ENCODE results near the gene DUSP5.

DUSP5 gene

DNA sequence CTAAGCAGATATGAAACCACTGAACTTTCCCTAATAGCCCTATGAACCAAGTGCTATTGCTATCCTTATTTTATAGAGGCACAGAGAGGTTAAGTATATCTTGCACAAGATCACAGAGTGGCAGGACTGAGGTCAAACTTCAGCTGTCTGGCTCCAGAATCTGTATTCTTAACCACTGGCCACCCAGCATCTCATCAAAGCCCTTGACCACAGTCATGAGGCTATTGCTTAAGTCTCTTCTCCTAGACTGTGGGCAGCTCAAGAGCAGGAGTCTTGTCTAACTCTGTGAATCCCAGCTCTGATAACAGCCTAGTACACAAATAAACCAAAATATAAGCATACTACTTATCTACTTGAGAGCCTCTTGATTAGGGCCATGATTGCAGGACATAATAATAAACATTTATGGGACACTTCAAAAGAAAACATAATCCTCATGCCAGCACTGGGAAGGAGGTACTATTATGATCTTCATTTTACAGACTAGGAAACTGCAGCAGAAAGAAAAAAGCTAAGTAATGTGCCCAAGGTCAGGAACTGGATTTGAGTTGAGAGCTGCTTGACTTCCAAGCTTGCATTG lies 47.3 kb downstream of the DUSP5 start:
- Histone ChIP-seq H3K27ac (ENCODE audit: low read depth, low read length) (no peak overlapping the region), H3K9me3 (ENCODE audit: low read length) (no peaks in the 10 kb centered on the region), H3K4me3 (ENCODE audit: low read depth in 1 of 2, low read length in 2 of 2) (no peak overlapping the region), H3K9ac (ENCODE audit: low read length) (no peak overlapping the region), H3K4me1 (ENCODE audit: insufficient read depth, low read length) (no peaks in the 10 kb centered on the region), H3K36me3 (ENCODE audit: insufficient read depth, low read length) (no peaks in the 10 kb centered on the region), H3K27me3 (ENCODE audit: control insufficient read depth in 1 of 2, insufficient read depth in 2 of 2, low read length in 2 of 2) (no peaks in the 10 kb centered on the region)

DNA sequence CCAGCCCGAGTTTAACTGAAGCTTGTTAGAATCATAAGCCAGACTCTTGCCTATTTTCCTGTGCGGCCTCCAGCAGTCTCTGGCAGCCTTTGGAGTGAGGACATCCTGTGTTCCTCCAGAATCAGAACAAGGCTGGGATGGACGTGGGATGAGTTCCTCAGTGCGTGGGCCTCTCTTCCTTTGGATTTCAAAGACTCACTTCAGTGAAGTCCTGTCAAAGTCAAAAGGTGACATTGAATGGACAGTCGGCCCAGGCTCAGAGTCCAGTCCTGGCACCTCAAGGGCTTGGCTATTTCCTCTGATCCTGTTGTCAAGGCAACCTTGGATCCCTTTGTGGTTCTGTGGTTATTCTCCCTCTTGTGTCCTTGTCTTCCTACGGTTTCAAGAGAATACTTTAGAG lies 48.4 kb downstream of the DUSP5 start:
- Histone ChIP-seq H3K4me3 (ENCODE audit: low read depth in 1 of 2, low read length in 2 of 2) (no peak overlapping the region), H3K9ac (ENCODE audit: low read length) (no peak overlapping the region), H3K4me1 (ENCODE audit: insufficient read depth, low read length) (no peaks in the 10 kb centered on the region), H3K27me3 (ENCODE audit: control insufficient read depth in 1 of 2, insufficient read depth in 2 of 2, low read length in 2 of 2) (no peaks in the 10 kb centered on the region), H3K27ac (ENCODE audit: low read depth, low read length) (no peak overlapping the region), H3K36me3 (ENCODE audit: insufficient read depth, low read length) (no peaks in the 10 kb centered on the region), H3K9me3 (ENCODE audit: low read length) (no peaks in the 10 kb centered on the region)

DNA sequence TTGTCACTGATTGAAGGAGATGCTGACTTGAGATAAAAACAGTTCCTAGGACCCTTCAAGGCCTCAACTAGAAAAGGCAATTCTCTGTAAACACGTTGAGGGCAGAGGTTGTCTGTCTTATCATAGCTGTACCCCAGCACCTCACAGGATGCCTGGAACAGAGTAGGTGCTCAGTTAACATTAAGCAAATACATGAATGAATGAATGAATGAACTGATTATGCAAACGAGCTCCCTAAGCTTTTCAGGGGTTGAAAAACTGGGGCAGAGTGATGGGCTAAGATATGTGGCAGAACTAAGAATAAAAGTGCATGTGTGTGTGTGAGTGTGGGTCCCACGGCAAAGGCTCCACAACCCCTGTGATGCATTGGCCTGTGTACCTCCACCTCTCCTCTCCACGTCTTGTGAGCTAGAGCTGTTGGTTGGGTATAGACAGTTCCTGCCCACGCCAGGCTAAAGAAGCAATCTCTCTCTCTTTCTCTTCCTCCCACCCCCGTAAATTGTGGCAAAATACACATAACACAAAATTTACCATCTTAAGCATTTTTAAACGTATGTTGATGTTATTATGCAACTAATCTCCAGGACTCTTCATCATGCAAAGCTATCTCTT lies 48.9 kb downstream of the DUSP5 start:
- Histone ChIP-seq H3K4me1 (ENCODE audit: insufficient read depth, low read length) (no peaks in the 10 kb centered on the region), H3K4me3 (ENCODE audit: low read depth in 1 of 2, low read length in 2 of 2) (no peak overlapping the region), H3K9me3 (ENCODE audit: low read length) (no peaks in the 10 kb centered on the region), H3K27me3 (ENCODE audit: control insufficient read depth in 1 of 2, insufficient read depth in 2 of 2, low read length in 2 of 2) (no peaks in the 10 kb centered on the region), H3K27ac (ENCODE audit: low read depth, low read length) (no peak overlapping the region), H3K36me3 (ENCODE audit: insufficient read depth, low read length) (no peaks in the 10 kb centered on the region), H3K9ac (ENCODE audit: low read length) (no peak overlapping the region)

DNA sequence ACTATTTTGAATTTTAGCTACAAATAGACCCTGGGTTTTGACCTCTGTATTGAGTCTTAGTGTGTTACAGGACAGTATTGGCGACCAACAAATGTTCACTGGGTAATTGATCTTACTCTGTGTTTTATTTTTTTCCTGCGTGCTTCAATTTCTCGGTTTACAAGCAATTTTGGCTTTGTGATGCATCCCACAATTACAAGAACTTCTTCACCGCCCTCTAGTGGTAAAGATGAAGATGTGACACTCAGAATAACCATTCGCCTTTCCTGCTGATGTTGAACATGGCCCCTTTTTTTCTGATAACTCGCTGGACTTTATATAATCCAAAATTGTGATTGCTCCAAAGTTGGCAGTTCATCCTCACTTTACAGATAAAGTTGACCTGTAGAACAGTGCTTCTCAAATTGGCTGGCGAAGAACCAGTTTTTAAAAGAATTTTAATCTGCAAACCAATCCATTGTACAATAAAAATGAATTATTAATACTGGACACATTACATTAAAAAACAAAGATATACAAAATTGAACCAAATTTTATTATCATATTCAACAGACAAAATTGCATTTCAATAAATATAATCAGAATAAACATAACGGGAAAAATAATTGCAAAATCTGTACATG lies 49.5 kb downstream of the DUSP5 start:
- Histone ChIP-seq H3K27me3 (ENCODE audit: control insufficient read depth in 1 of 2, insufficient read depth in 2 of 2, low read length in 2 of 2) (no peaks in the 10 kb centered on the region), H3K9ac (ENCODE audit: low read length) (no peak overlapping the region), H3K27ac (ENCODE audit: low read depth, low read length) (no peak overlapping the region), H3K9me3 (ENCODE audit: low read length) (no peaks in the 10 kb centered on the region), H3K36me3 (ENCODE audit: insufficient read depth, low read length) (no peaks in the 10 kb centered on the region), H3K4me3 (ENCODE audit: low read depth in 1 of 2, low read length in 2 of 2) (no peak overlapping the region), H3K4me1 (ENCODE audit: insufficient read depth, low read length) (no peaks in the 10 kb centered on the region)

DNA sequence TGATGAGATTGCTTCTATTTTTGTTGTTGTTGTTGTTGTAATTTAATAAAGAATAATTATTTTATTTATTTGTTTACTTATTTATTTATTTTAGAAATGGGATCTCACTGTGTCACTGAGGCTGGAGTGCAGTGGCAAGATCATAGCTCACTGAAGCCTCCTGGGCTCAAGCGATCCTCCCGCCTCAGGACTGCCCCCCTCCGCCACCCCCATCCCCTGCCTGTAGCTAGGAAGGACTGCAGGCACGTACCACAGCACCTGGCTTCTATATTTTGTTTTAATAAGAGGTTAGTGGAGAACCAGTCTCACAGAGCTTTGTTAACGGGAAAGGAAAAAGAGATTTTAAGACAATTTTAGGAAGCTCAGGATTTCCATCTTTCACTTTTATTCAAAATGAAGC lies 50.3 kb downstream of the DUSP5 start:
- no peaks in the 10 kb centered on the region for H3K36me3 ChIP-seq (ENCODE audit: insufficient read depth, low read length)
- H3K9me3 ChIP-seq (ENCODE audit: low read length) = no peaks in the 10 kb centered on the region
- H3K27ac ChIP-seq (ENCODE audit: low read depth, low read length) = no peak overlapping the region
- no peaks in the 10 kb centered on the region for H3K4me1 ChIP-seq (ENCODE audit: insufficient read depth, low read length)
- no peak overlapping the region for H3K4me3 ChIP-seq (ENCODE audit: low read depth in 1 of 2, low read length in 2 of 2)
- no peaks in the 10 kb centered on the region for H3K27me3 ChIP-seq (ENCODE audit: control insufficient read depth in 1 of 2, insufficient read depth in 2 of 2, low read length in 2 of 2)
- no peak overlapping the region for H3K9ac ChIP-seq (ENCODE audit: low read length)

DNA sequence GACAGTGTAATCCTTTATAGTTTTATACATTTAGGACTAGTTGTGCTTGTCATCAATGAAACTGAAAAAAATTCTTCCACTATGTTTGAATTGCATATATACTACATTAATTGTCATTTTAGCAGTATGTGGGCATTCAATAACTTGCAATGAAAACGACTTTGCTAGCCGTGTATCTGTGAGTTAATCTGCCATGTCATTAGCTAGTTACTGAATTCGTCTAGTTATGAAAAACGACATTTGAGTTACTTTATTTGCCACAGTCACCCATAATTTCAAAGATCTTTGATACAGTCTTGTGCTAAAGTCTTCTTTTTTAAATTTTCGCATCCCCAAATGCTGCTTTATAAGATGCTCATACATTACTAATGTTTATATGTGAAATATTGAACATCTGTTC lies 51.5 kb downstream of the DUSP5 start:
- Histone ChIP-seq H3K36me3 (ENCODE audit: insufficient read depth, low read length) (no peaks in the 10 kb centered on the region), H3K27ac (ENCODE audit: low read depth, low read length) (no peak overlapping the region), H3K4me1 (ENCODE audit: insufficient read depth, low read length) (no peaks in the 10 kb centered on the region), H3K9ac (ENCODE audit: low read length) (no peak overlapping the region), H3K27me3 (ENCODE audit: control insufficient read depth in 1 of 2, insufficient read depth in 2 of 2, low read length in 2 of 2) (no peaks in the 10 kb centered on the region), H3K4me3 (ENCODE audit: low read depth in 1 of 2, low read length in 2 of 2) (no peak overlapping the region), H3K9me3 (ENCODE audit: low read length) (no peaks in the 10 kb centered on the region)

DNA sequence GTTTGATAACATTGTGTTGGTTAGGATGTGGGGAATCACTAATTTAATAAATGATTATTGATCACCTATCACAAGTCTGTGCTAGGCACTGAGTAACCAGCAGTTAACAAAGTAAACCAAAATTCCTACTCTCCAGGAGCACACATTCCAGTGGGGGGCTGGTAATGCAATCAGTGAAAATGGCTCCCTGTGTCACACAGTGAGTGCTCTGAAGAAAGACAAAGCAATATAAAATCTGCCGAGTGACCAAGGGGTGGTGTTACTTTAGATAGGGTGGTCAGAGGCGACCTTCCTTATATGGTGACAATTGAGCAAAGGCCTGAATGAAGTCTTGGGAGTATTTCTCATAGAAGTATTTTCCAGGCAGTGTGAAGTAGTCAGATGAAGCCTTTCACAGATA lies 56.2 kb downstream of the DUSP5 start:
- Histone ChIP-seq H3K4me3 (ENCODE audit: low read depth in 1 of 2, low read length in 2 of 2) (no peak overlapping the region), H3K4me1 (ENCODE audit: insufficient read depth, low read length) (no peaks in the 10 kb centered on the region), H3K9me3 (ENCODE audit: low read length) (no peaks in the 10 kb centered on the region), H3K27ac (ENCODE audit: low read depth, low read length) (no peak overlapping the region), H3K9ac (ENCODE audit: low read length) (no peak overlapping the region), H3K36me3 (ENCODE audit: insufficient read depth, low read length) (no peaks in the 10 kb centered on the region), H3K27me3 (ENCODE audit: control insufficient read depth in 1 of 2, insufficient read depth in 2 of 2, low read length in 2 of 2) (no peaks in the 10 kb centered on the region)

DNA sequence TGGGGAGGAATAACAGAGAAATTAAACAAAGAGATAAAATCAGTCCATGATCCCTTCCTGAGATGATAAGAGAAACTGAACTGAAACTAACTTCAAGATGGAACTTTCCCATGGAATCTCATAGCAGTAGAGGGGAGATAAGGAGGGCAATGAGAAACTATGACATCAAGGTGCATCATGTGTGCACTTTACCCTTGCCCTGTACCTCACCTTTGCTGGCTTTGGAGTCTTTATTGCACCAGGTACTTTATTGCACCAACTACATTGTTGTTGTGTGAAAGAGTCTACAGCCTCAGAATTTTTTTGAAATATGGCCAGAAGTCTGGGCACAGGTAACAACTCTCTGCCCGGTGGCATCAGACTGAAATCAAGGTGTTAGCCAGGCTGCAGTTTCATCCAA lies 58.6 kb downstream of the DUSP5 start:
- Histone ChIP-seq H3K27me3 (ENCODE audit: control insufficient read depth in 1 of 2, insufficient read depth in 2 of 2, low read length in 2 of 2) (no peaks in the 10 kb centered on the region), H3K27ac (ENCODE audit: low read depth, low read length) (no peak overlapping the region), H3K9me3 (ENCODE audit: low read length) (no peaks in the 10 kb centered on the region), H3K36me3 (ENCODE audit: insufficient read depth, low read length) (no peaks in the 10 kb centered on the region), H3K4me3 (ENCODE audit: low read depth in 1 of 2, low read length in 2 of 2) (no peak overlapping the region), H3K4me1 (ENCODE audit: insufficient read depth, low read length) (no peaks in the 10 kb centered on the region), H3K9ac (ENCODE audit: low read length) (no peak overlapping the region)

DNA sequence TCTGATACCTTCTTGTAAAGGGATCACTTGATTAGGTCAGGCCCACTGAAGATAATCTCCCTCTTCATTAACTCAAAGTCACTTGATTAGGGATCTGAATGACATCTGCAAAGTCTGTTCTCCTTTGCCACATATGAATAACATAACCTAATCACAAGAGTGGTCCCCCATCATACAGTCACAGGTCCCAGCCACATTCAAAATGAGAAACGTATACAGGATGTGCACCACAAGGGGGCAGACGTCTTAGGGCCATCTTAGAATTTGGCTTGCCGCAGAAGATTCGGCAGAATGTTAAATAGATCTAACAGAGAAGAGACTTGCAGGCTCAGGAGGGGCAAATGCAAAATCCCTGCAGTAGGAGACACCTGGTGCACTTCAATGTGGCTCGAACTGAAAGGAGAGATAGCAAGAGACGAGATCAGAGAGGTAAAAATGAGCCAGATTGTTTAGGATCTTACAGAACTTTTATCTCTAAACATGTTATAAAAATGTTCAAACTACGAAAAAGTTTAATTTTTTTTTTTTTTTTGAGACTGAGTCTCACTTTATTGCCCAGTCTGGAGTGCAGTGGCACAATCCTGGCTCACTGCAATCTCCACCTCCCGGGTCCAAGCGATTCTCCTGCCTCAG lies 59.4 kb downstream of the DUSP5 start:
- Histone ChIP-seq H3K9me3 (ENCODE audit: low read length) (no peaks in the 10 kb centered on the region), H3K4me1 (ENCODE audit: insufficient read depth, low read length) (no peaks in the 10 kb centered on the region), H3K27ac (ENCODE audit: low read depth, low read length) (no peak overlapping the region), H3K4me3 (ENCODE audit: low read depth in 1 of 2, low read length in 2 of 2) (no peak overlapping the region), H3K36me3 (ENCODE audit: insufficient read depth, low read length) (no peaks in the 10 kb centered on the region), H3K9ac (ENCODE audit: low read length) (no peak overlapping the region), H3K27me3 (ENCODE audit: control insufficient read depth in 1 of 2, insufficient read depth in 2 of 2, low read length in 2 of 2) (no peaks in the 10 kb centered on the region)

DNA sequence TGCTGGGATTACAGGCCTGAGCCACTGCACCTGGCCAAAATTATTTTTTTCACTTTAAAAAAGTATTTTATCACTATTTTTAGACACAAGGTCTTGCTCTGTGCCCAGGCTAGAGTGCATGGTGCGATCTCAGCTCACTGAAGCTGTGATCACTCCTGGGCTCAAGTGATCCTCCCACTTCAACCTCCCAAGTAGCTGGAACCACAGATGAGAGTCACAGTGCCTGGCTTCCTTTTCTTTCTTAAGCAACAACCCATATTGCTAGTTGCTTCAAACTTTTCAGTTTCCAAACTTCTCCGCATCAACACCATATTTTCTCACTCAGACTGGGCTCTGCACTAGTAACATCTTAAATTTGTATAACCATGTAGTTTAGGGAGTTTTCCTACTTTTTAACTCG lies 60.3 kb downstream of the DUSP5 start:
- no peaks in the 10 kb centered on the region for H3K27me3 ChIP-seq (ENCODE audit: control insufficient read depth in 1 of 2, insufficient read depth in 2 of 2, low read length in 2 of 2)

DNA sequence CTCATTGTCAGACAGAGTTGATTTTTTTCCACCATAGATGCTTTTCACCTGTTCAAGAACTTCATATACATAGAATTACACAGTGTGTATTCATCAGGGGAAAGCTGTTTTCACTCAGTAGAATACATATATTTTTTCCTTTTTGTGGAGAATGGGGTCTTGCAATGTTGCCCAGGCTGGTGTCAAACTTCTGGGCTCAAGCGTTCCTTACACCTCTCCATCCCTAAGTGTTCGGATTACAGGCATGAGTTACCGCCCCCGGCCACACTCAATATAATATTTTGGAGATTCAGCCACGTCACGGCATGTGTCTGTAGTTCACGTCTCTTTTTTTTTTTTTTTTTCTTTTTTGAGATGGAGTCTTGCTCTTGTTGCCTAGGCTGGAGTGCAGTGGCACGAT lies 62.3 kb downstream of the DUSP5 start:
- H3K36me3 ChIP-seq (ENCODE audit: insufficient read depth, low read length) = no peaks in the 10 kb centered on the region
- H3K9ac ChIP-seq (ENCODE audit: low read length) = no peak overlapping the region
- H3K9me3 ChIP-seq (ENCODE audit: low read length) = no peaks in the 10 kb centered on the region
- H3K27ac ChIP-seq (ENCODE audit: low read depth, low read length) = no peak overlapping the region
- H3K4me3 ChIP-seq (ENCODE audit: low read depth in 1 of 2, low read length in 2 of 2) = no peak overlapping the region
- no peaks in the 10 kb centered on the region for H3K27me3 ChIP-seq (ENCODE audit: control insufficient read depth in 1 of 2, insufficient read depth in 2 of 2, low read length in 2 of 2)
- no peaks in the 10 kb centered on the region for H3K4me1 ChIP-seq (ENCODE audit: insufficient read depth, low read length)

More for the DNA sequence above, 60.3 kb downstream of the DUSP5 start:
- no peak overlapping the region for H3K4me3 ChIP-seq (ENCODE audit: low read depth in 1 of 2, low read length in 2 of 2)
- H3K9me3 ChIP-seq (ENCODE audit: low read length) = no peaks in the 10 kb centered on the region
- no peak overlapping the region for H3K27ac ChIP-seq (ENCODE audit: low read depth, low read length)
- no peak overlapping the region for H3K9ac ChIP-seq (ENCODE audit: low read length)
- H3K4me1 ChIP-seq (ENCODE audit: insufficient read depth, low read length) = no peaks in the 10 kb centered on the region
- no peaks in the 10 kb centered on the region for H3K36me3 ChIP-seq (ENCODE audit: insufficient read depth, low read length)

All from muscle layer of colon (tissue), 2 donors.